Heart left ventricle (tissue), 13 donors: ENCODE measurements around the gene STARD13.

Source experiments
- CTCF ChIP-seq, 12 donors: fragments of 200-600 bp; sonication (generic) in 4 of 12; IDR thresholded peaks; one replicate each; pipeline versions ENCODE4 v1.5.0 to v1.8.0; 2018 to 2022; ENCODE audit warnings: antibody characterized with exemption in 12 of 12, mild to moderate bottlenecking in 5 of 12
- POLR2A ChIP-seq, 2 donors: fragments of 450-650 bp; IDR thresholded peaks; one replicate each; pipeline ENCODE4 v1.6.1; 2017; ENCODE audit warnings: antibody characterized with exemption in 2 of 2, mild to moderate bottlenecking in 2 of 2, moderate library complexity in 2 of 2
- donor health status: ischemic (EF 13 %, LVEDD 7.1; RV severe dilation, severe dysfunction).
- donor health status: DM: no; HTN: yes; CAD: no.
- donor health status: DM: no; HTN: no; CAD: no.
- donor health status: ischemic (EF 25% LVEDD 6.9; RV normal size, moderate dysfunction).
- donor health status: ischemic (EF 25% LVEDD 5.7; RV mildly dilated, moderate dysfunction).
- donor health status: ischemic (EF 35%, LVEDD 5.7; RV mildly dilated, moderate dysfunction).
- donor health status: nonischemic (EF 11% LVEDD 7.7; RV severe dilation, severe dysfunction).
- donor health status: DM: yes; HTN: yes; CAD: no.
- donor health status: PGD.
- donor health status: ischemic (EF 29% LVEDD 5.4; RV normal size, mild dysfunction).
- donor health status: nonischemic (EF 23%, LVEDD 6.1; RV moderate dilation, normal function).

- no peak for TF ChIP-seq CTCF (IDR thresholded peaks at IDR 0.05)
- no peak for TF ChIP-seq POLR2A (IDR thresholded peaks at IDR 0.05)
Measured at GRCh38 chr13:33139184-33139583, 146.4 kb downstream of the STARD13 start.
